HG03039 (cell line): Measurements from ENCODE around the gene PAX3.

Experiments used
- ATAC-seq: cut with Tn5 transposase; IDR thresholded peaks from one replicate; pipeline ENCODE4 v1.9.1; 2021; ENCODE audit warnings: mild to moderate bottlenecking, moderate library complexity; ENCODE audit not compliant: unreplicated experiment

The PAX3 gene

DNA sequence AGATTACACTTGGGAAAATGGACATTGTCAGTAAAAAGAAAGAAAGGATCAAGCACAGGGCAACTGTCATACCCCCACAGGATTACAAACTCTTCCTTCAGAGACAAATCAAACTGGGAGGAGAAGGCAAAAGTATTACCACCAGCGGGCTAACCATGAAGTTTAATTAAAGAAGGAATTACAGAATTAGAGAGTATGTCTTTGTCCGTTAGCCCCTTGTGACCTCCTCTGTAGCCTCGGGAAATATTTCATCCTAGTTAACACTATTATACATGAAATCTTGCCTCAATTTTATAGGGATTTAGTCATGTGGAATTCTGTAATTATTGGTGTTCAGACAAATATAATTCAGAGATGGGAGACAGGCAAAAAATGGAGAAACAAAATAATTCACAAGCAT is 60.7 kb downstream of the PAX3 start:
- ATAC-seq, result no peak

DNA sequence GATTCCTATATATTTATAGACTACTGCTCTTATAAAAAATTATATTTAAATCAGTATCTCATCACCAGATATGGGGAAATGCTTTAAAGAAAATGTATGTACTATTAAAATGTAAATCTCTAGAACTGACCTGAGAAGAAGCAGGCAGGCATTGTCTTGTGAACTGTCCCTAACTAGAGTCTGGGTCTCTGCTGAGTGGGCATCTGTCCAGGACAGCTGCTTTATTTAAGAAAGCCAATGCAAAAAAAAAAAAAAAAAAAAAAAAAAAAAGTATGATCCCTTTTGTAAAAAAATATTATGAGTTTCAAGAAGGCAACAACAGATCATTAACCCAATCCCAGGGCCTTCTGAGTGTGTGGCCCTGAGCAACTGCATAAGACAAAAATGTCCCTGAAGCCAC is 66.0 kb downstream of the PAX3 start:
- no peak for ATAC-seq

DNA sequence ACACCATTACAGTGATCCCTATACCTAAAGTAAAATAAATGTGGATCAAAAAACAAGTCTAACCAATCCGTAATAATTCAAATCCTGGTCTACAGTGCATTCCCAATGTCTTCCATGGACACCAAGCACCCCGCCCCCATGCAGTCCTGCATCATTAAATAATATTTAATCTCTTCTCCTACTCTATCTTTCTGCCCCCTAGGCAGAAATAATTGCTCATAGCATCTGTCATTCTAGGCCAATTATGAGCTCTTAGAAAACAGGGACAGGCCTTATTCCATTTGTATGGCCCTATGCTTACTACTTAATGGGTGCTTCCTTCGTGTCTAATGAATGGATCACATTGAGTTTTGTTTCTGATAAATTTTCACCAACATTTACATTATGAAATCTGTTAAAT is 66.4 kb downstream of the PAX3 start:
- ATAC-seq, result no peak

DNA sequence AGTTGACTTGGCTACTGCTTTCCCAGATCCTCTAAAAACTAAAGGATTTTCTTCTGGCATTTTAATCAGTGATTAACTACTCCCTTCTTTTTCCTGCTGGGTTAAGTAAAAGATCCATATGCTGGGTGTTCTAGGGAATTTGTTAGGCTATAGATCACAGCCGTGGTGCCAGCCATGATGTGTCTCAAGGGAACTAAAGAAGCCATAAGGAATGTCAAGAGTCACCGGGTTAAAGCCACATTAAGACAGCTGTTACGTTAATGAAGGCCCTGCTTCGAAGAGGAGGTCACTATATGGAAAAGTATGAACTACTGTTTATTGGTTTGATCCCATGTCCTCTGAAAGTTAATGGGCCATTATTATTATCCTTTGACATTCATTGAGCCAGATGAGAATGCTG is 70.7 kb downstream of the PAX3 start:
- ATAC-seq, result no peak

DNA sequence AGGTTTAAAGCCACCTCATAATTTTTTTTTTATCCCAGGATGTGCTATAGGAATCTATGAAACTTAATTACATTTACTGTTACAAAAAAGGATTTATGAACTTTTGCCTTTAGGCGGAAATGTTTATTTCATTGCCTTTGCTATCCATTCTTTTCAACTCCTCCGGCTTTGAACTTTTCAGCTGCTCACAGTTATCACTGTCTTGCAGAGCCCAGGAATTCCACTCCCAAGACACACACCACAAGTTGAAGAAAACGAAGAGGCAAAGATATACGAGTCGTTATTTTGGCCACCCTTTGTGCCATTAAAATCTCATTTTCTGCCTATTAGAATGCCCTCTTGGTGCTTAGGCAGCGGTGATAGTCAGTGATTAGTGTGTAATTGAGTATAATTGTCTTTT is 80.0 kb downstream of the PAX3 start:
- ATAC-seq, result no peak

DNA sequence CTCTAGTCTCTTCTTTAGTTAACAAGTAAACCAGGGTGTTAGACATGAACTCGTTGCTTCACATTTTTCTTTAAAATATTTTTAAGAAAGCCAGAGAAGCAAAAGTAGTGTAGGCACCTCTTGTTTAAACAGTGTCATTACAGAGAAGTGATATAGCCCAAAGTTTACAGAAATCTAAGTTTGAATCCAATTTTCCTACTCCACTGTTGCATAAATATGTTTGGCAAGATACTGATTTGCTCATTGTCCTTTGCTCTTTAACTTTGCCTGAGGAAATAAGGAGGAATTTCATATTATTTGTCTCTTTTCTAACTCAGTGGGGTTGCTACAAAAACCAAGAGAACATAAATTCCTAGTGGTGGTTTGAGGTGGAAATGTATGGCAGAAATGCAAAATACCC is 81.1 kb downstream of the PAX3 start:
- no peak for ATAC-seq

DNA sequence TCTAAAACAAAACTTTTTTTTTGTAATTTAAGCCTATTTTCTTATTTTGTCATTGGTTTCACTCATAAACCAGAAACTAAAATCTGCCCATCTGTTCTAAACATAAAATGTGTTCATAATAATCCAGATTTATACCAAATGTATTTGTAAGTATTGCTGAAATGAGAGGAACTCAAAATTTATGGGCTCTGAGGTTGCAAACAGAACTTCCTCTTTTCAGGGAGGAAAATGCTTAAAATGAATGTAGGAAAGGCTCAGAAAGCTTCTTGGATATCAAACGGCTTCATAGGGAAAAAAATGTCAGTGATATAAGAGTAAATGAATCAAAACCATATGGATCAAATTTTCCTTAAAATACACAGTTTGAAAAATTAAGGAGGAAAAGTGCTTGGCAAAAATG is 83.9 kb downstream of the PAX3 start:
- no peak for ATAC-seq

DNA sequence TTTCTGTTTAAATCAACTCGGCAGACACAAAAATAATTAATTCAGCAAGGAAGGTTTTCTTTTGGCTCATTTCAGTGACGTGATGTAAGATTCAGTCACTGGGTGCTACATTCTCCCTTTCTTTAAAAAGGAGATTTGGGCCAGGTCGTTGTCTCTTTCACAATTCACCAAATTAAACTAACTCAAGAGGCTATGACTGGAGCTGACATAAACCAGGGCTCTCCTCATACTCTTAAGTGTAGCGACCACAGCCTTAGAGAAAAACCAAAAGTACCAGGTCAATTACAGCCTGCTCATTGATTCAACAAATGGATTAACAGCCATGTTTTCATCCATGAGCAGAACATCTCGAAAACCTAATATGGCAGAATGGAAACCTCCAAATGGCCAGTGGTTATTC is 85.7 kb downstream of the PAX3 start:
- no peak for ATAC-seq

DNA sequence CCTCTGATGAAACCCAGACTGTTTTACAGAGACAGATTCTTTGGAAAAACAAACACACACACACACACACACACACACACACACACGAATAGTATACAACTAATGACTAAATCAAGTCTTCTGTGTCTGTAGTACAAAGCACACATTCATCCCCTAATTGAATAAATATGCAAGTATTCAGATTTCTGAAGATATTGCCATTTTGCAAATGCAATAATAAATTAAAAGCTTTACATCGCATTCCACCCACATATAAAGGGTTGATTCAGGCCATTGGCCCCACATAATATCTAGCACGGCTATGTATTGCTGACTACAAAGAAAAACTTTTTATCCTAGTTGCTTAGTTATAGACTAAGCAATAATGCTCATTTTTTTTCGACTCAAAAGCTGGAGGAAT is 86.2 kb downstream of the PAX3 start:
- ATAC-seq, result no peak

DNA sequence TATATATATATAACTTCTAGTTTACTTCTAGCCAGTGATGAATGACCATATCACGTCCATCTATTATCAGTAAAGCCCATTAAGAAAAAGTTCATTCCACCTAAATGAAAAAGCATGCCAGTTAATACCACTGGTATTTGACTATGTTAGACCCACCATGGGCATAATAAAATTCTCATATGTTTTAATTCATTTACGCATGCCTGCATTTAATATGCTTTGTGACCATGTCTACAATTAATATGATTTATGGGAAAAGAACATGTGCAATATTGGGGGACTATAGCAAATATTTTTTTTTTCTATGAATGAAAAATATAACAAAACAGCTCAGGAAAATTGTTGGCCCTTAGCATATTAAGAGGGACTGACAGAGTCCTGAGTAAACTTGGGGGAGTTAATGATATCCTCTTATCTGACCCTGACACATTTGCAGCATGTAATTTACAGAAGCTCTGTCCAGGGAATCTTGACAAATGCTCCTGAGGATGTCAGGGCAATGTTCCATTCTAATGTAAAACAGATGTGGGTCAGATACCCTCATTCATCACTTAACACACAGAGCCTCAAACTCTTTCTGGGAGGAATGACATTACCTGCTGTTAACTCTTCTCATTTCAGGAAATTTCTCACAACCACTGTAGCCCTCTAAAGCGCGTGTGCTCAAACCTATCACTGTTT is 90.6 kb downstream of the PAX3 start:
- ATAC-seq, result no peak

DNA sequence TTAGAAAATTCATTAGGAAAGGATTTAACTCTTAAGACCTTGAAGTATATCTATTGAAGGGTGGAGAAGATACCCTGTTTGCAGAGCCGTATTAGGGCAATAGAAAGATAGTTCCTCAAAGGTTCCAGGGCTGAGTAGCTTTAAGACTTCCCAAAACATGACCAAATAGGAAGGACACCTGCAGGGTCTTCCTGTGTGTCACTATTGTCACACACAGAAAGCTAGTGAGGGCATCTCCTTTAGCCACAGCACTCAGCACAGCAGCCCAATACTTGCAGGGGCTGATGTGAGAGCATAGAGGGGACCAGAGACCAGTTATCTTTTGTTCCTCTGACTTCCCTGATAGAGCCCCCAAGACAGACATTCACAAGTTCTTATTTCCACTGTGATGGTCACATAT is 93.7 kb downstream of the PAX3 start:
- ATAC-seq, result no peak

DNA sequence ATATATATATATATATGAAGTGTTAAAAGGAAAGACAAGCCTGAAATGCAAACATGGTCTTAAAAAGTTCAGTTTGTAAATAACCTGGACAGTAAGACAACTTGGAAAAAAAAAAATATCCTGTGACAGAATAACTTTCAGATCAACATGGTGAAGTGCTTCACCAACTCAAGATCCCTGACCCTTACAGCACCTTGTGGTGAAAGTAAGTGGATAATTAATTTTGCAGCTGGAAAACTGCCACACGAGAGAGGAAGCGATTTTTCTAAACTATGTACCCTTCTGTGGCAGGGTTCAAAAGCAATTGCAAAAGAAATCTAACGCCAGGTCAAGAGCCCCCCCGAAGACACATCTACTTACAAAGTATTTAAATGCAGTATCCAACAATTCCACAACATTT is 95.8 kb downstream of the PAX3 start:
- no peak for ATAC-seq

DNA sequence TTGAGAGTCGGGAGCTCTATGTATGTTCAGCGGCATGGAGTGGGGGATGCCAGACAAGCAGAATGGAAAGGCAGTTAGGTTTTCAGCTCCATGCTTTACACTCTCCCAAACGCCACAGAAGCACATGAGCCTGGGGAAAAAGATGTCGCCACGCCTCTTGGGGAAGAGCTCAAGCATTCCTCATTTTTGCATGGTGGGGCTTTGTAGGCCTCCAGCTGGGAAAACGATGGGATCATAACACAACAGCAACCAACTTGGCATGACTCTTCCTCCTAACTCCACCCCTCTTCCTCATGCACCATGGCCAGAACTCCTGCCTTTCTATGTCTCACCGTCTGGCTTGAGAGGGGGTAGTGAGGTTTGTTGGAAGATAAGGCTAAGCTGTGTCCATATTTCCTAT is 102.6 kb downstream of the PAX3 start:
- ATAC-seq, result no peak

DNA sequence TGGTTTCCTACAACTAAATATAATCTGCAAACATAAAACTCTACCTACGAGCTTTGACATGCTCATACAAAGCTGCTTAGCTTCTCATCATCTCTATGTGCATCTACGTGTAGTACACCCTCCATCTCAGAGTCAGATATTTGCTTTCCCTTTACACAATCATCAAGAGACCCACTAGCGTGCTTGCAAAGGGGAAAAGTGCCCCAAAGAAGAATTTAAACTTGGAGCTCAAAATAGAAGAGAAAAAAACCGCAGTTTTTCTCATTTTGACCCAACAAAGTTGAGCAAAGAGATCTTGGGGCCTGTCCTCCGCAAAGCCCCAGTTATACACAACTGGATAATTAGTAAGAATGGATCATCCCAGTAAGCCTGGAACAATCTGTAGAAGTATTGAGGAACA is 104.1 kb downstream of the PAX3 start:
- no peak for ATAC-seq

DNA sequence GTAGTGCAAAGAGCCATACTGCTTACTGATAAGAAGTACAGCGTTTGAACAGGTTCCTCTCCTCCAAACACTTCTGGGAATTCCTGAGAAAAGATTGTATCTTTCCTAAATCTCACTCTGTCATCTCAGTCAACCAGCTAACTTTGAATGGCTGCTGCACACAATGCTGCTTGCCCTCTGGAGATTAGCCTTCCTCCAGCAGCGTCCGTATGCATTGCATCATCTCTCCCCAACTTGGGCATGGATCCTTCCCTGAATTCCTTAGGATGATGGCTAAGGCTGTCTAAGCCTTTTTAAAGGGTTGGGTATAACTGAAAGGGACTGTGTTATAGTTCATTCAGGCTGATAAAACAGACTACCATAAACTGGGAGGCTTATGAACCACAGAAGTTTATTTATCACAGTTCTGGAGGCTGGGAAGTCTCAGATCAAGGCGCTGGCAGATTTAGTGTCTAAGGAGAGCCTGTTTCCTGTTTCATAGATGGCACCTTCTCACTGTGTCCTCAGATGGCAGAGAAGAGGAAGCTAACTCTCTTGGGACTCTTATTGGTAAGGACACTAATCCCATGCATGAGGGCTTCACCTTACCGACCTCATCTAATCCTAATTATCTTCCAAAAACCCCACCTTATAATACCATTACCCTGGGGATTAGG is 105.3 kb downstream of the PAX3 start:
- no peak for ATAC-seq

DNA sequence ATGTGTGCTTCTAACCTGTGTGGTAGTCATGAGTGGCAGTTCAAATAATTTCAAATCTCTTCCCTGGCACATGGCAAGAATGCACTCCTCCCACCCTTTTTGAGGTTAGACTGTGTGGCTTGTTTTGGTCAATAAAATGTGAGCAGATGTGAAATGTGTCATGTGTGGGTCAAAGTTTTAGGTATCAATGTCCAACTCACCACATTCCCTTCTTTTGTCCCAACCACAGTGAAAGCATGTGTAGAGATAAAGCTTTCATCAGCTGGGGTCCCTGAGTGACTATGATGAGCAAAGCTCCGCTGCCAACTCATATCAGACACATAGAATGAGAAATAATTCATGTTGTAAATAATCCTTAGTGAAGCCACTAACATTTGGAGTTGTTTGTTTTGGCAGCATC is 118.2 kb downstream of the PAX3 start:
- ATAC-seq, result no peak

DNA sequence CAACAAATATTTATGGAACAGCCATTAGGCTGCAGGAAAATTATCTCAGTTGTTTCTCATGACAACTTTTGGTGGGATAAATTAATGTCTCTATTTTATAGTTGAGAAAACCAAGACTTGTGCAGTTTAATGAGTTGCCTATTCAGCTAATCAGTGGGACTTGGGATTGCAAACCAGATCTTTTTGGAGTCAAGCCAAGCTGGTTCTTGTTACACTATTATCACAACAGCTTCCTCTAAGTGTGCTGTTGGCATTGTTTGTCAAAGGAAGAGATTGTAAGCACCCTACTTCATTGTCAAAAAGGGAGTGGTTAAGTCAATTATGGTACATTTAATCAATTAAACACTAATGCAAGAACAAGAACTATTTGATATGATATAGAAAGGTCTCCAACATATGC is 119.2 kb downstream of the PAX3 start:
- no peak for ATAC-seq

DNA sequence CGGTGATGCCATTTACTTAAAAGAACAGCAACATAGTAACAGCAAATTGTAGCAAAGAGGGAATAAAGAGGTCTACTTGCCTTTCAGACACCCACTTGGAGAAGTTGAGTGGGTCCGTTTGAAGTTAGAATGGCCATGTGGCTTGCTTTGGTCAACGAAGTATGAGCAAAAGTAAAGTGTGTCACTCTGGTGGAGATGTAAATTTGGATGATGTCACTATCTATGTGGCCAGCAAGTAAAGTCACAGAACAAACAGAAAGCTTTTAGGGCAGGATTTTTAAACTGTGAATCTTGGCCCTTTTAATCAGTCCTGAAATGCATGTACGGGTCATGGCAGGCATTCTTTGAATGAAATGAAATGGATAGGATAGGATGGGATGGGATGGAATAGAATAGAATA is 120.3 kb downstream of the PAX3 start:
- ATAC-seq, result no peak

DNA sequence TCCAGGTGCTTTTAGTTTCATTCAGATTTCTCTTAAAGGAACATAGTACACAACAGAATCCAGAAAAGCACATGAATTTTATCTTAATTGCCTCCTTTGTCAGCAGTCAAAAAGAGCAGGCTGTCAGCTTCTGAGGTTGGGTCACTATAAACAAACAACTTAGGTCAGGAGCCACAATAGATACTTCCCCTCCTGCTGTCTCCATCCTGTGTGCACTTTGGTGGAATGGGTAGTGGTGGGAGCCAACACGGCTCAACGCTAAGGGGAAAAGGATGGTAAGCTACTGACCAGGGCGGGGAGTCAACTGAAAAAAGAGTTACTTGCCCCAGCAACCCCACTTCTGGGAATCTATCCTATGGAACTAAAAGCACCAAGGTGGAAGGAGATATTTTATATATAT is 121.9 kb downstream of the PAX3 start:
- ATAC-seq, result no peak

DNA sequence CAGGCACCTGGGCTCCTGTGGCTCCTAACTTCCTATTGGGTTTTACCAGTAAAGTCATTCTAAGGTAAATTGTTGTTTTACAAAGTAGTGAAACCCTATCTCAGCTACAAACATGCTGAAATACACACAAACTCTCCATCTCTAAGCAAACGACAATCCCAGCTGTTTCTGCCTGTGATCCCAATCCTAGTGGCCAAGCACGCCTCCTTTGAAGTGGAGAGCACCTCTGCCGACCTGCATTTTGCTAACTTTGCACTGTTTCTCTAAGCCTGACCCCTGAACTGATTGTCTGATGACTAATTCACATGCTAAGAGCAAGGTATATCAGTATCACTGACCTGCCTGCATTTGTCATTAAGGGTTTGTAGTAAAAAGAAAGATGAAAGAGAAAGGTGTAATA is 124.3 kb downstream of the PAX3 start:
- no peak for ATAC-seq

DNA sequence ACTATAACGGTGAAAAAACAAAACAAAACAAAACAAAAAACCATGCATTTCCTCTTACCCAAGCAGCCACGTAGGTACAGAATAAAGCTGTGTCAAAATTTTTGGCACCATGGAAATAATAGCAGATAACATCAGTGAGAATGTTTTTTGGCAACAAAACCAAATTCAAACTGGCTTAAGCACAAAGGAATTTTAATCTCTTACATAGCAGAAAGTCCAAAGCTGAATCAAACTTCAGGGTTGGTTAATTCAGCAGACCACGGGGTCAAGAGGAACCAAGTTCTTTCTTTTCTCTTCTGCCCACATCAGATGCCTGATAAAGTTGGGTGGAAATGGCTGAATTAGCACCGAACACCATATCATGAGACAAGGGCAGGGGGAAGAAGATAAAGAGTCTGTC is 129.5 kb downstream of the PAX3 start:
- no peak for ATAC-seq

DNA sequence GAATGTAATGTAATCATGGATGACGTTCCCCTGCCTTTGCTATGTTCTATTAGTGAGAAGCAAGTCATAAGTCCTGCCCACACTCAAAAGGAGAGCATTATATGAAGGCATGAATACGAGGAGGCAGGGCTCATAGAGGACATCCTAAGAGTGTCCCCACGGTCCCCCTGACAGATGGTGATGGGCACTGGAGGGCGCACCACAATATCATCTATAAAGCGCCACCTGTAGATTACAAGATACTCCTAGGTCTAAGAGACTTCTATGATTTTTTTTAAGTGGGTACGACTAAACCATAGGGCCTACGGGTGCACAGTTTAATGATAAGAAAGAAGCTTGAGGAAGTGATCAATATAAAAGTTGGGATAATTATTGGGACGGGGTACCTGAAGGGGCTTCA is 131.0 kb downstream of the PAX3 start:
- no peak for ATAC-seq

DNA sequence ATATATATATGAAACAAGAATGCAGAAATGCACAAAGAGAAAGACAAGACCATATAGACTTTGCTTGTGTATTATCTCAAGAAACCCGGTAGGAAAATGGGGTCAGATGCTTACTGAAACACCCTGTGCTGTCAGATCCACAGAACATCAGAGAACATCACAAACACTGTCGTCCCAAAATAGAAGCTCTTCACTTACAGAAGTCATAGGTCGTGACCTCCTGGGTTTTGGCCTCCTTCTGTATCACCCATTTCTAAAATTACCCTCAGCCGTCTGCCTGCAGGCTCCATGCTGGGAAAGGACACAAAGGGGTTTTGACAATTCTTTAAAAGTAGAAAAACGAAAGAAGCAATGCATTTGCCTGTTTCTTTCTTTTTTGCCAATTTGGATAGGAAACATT is 137.9 kb downstream of the PAX3 start:
- ATAC-seq, result no peak
